Left ventricle myocardium inferior (tissue), 1 donor: ENCODE data around the gene ADAMTS8. TPM values are rescaled to one million over a fixed set of nuclear protein-coding genes. Genes with fewer than 3 reads are reported as not detected.

Experiments used
- DNase-seq: peaks from one replicate; pipeline ENCODE4 v3.0.0-alpha.2; 2020
- H3K27ac ChIP-seq: fragments of 200-600 bp; replicated peaks from 2 replicates; pipeline ENCODE4 v1.8.0; 2021
- H3K27me3 ChIP-seq: fragments of 200-600 bp; 2 replicates; pipeline ENCODE4 v1.8.0; 2021; ENCODE audit warnings: low read depth
- H3K36me3 ChIP-seq: fragments of 200-600 bp; 2 replicates; pipeline ENCODE4 v1.8.0; 2021
- H3K4me1 ChIP-seq: fragments of 200-600 bp; 2 replicates; pipeline ENCODE4 v1.8.0; 2021
- H3K4me3 ChIP-seq: fragments of 200-600 bp; 2 replicates; pipeline ENCODE4 v1.8.0; 2021; ENCODE audit warnings: mild to moderate bottlenecking, moderate library complexity
- H3K9me3 ChIP-seq: fragments of 200-600 bp; replicated peaks from 2 replicates; pipeline ENCODE4 v1.8.0; 2021
- intact Hi-C: fragments of 100-400 bp; cut with micrococcal nuclease; formaldehyde crosslinking; loops from one replicate; pipeline ENCODE4 v1.11.0; 2022
- total RNA-seq: library from RNA; stranded (reverse); fragmentation: NEBNext Ultra II Directional; extraction: Animal tissue kit (Norgen Biotek cat#: 25700); gene quantifications from one replicate; pipeline ENCODE4 v1.2.1, GENCODE V29; 2021
- TF ChIP-seq, protein P1 (sequence below): fragments of 200-600 bp; IDR thresholded peaks from 2 replicates; pipeline ENCODE4 v1.8.0; 2021; ENCODE audit warnings: antibody characterized with exemption, mild to moderate bottlenecking, borderline replicate concordance
- donor health status: DM: no; HTN: yes; CAD: no; lungs with severe emphysema.

The ADAMTS8 gene
- total RNA-seq, 1 donor from 2014 or later = 0.85 TPM

DNA sequence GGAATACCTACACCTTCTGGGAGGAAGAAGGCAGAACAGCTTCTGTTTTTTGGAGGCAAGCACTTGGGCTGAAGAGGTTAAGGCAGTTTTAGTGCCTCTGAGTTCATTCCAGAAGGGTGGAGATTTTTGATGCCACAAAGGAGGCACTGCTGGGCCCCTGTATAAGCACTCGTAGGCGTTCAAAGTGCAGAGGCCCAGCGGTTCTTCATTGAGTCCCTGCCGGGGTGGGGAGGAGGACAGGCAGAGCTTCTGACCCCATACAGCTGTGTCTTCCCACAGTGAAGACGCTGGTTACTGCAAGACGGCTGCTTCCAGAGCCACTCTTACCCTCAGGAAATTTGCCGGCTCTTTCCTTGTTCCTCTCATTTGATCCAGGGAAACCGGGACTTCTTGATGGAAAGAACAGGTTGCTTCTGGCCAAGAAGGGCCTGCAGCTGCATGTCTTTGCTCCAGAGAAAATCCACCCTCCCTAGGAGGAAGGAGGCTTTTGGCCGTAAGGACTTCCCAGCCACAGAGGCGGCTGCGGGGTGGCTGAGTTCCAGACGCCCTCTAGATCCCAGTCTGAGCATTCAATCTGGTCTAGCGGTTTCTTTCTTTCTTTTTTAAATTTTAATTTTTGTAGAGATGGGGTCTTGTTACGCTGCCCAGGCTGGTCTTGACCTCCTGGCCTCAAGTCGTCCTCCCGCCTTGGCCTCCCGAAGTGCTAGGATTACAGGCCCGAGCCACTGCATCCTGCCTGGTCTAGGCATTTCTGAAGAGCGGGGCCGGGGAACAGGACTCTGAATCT is 29.4 kb upstream of the ADAMTS8 start:
- intact Hi-C loops = no loop called here
- peak; percentile 56 for DNase-seq
- H3K27ac ChIP-seq = peak overlapping the region; percentile 93

DNA sequence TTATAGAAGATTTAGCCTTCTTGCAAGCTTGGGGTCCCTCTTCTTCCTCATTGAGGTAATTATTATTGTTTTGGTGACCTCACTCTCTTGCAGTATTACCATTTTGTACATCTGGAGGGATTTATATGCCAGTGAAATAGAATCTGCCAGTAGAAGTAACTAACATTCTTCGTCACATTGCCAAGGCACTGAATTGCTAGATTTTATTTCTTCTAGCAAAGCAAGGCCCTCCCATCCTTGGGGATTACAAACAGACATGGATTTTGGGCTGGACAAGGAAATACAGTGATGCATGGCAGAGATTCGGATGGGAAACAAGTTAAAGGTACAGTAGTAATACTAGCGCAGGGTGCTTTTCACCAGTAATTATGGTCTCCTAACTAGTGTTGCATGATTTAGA is 27.9 kb upstream of the ADAMTS8 start:
- Histone ChIP-seq H3K36me3 (peaks cover 17% of the 10 kb centered on the region), H3K27ac (peak overlapping the region; percentile 93), H3K4me1 (peaks cover 100% of the 10 kb centered on the region), H3K9me3 (no peaks in the 10 kb centered on the region), H3K4me3 (no peak overlapping the region), H3K27me3 (no peaks in the 10 kb centered on the region)
- TF ChIP-seq, protein P1, sequence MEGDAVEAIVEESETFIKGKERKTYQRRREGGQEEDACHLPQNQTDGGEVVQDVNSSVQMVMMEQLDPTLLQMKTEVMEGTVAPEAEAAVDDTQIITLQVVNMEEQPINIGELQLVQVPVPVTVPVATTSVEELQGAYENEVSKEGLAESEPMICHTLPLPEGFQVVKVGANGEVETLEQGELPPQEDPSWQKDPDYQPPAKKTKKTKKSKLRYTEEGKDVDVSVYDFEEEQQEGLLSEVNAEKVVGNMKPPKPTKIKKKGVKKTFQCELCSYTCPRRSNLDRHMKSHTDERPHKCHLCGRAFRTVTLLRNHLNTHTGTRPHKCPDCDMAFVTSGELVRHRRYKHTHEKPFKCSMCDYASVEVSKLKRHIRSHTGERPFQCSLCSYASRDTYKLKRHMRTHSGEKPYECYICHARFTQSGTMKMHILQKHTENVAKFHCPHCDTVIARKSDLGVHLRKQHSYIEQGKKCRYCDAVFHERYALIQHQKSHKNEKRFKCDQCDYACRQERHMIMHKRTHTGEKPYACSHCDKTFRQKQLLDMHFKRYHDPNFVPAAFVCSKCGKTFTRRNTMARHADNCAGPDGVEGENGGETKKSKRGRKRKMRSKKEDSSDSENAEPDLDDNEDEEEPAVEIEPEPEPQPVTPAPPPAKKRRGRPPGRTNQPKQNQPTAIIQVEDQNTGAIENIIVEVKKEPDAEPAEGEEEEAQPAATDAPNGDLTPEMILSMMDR = no peak
- intact Hi-C loops = no loop called here
- no peak for DNase-seq

More for the DNA sequence above, 29.4 kb upstream of the ADAMTS8 start:
- TF ChIP-seq, protein P1 = peak; percentile 15
- H3K36me3 ChIP-seq = peaks cover 32% of the 10 kb centered on the region
- H3K4me3 ChIP-seq = peak overlapping the region; percentile 31
- no peaks in the 10 kb centered on the region for H3K27me3 ChIP-seq
- peaks cover 89% of the 10 kb centered on the region for H3K4me1 ChIP-seq
- no peaks in the 10 kb centered on the region for H3K9me3 ChIP-seq

DNA sequence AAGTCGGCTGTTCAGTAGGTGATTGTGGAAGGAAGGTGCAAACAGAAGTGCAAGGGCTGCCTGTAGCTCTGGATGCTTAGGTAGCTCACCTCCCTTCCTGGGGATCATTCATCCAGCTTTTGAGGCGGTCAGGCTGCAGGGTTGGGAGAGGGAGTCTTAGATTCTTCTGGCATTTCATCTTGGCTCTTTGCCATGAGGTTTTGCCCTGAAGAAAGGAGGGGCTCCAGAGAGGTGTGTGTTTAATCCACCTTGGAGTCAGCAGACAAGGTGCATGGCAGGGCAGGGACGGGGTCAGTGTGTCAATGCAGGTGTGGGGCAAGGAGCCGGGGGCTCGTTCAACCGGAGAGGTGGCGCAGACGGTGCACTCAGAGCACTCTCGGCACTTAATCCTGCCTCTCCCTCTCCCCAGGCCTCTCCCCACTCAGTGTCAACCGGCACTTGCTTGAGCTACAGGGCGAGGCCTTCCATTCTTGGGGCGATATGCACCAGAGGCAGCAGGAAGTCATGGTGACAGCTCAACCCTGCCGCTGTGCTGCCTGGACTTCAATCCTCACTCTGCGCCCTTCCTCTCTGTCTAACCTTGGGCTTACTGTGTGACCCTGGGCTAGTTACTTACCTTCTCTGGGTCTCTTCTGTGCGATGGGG is 27.2 kb upstream of the ADAMTS8 start:
- intact Hi-C loops = no loop called here
- Histone ChIP-seq H3K36me3 (peaks cover 14% of the 10 kb centered on the region), H3K27me3 (no peaks in the 10 kb centered on the region), H3K4me1 (peaks cover 100% of the 10 kb centered on the region), H3K27ac (peak overlapping the region; percentile 93), H3K4me3 (peak overlapping the region; percentile 91), H3K9me3 (no peaks in the 10 kb centered on the region)
- TF ChIP-seq, protein P1 = no peak
- DNase-seq = no peak

DNA sequence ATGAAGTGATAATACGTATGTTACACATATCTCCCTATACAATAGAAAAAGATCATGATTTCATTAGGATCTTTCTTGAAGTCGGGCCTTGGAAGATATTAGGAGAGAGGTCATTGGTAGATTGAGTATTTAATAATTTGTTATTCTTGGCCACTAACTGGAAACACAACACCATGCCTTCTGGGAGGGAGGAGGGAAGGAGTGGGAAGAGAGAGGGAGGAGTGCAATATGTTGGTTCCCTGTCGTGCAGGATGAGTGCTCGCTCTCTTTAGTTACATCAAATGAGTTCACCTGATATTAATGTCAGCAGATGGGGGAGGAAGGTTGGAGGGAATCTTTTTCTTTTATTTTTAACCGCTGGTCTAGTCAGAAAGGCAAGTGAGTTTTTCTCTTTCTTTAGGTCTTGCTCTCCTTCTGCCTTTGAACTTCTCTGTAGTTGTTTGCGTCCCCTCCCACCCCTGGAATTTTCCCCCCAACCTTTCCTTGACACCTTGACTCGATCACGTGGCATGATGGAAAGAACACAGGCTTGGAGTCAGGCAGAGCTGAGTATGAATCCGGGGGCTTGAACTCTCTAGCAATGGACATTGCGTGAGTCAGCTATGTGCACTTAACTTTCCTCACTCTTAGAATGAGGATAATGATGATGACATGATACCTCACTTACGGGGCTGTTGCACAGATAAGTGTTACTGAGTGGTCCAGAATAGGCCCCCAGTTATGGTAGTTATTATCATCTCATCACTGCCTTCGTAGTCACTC is 26.3 kb upstream of the ADAMTS8 start:
- H3K4me1 ChIP-seq = peaks cover 100% of the 10 kb centered on the region
- no peaks in the 10 kb centered on the region for H3K27me3 ChIP-seq
- no peaks in the 10 kb centered on the region for H3K9me3 ChIP-seq
- intact Hi-C loops = loop anchor here (5.0 kb wide), 1 partner anchor 68 kb away; no protein-coding TSS in a partner anchor
- H3K4me3 ChIP-seq = peak overlapping the region; percentile 91
- peaks cover 10% of the 10 kb centered on the region for H3K36me3 ChIP-seq
- DNase-seq = no peak
- H3K27ac ChIP-seq = peak overlapping the region; percentile 93
- TF ChIP-seq, protein P1 = no peak

DNA sequence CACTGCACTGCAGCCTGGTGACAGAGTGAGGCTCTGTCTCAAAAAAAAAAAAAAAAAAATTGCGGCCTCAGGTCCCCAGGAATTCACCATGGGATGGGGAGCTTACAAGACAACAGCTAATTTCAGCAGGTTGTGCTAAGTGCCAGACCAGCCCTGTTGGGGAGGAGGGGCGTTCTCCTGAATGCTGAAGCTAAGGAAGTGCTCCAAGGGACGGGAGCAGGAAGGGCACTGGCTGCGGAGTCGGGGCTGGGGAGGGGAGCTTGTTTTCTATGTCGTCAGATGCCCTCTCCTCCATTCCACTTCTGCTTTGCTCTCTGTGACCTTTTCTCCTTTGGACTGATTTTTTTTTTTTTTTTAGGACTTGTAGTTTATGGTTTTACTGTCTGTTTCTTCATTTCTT is 24.5 kb upstream of the ADAMTS8 start:
- Histone ChIP-seq H3K4me3 (peak overlapping the region; percentile 91), H3K27me3 (no peaks in the 10 kb centered on the region), H3K4me1 (peaks cover 99% of the 10 kb centered on the region), H3K27ac (peak overlapping the region; percentile 93), H3K36me3 (peaks cover 10% of the 10 kb centered on the region), H3K9me3 (no peaks in the 10 kb centered on the region)
- intact Hi-C loops = loop anchor here (5.0 kb wide), 1 partner anchor 69 kb away; no protein-coding TSS in a partner anchor
- TF ChIP-seq, protein P1 = no peak
- peak; percentile 45 for DNase-seq
